Smooth muscle cell (in vitro differentiated cells): ENCODE measurements around the gene GLDN. TPM values are rescaled to one million over a fixed set of nuclear protein-coding genes. Genes with fewer than 3 reads are reported as not detected.

ENCODE experiments used
- DNase-seq: peaks from one replicate; lab custom pipeline; 2025; ENCODE audit not compliant: unreplicated experiment; lab: John Stamatoyannopoulos, UW
- H2AFZ ChIP-seq: fragments of 200-600 bp; sonication (generic); 2 replicates; pipeline ENCODE4 v1.6.0; 2016; ENCODE audit warnings: antibody characterized with exemption, low read depth, mild to moderate bottlenecking
- H3F3A ChIP-seq: fragments of 200-600 bp; sonication (generic); 2 replicates; pipeline ENCODE4 v1.6.0; 2017; ENCODE audit warnings: antibody characterized with exemption, low read depth
- H3K27ac ChIP-seq: fragments of 200-600 bp; sonication (generic); 2 replicates; pipeline ENCODE4 v1.5.1; 2016; ENCODE audit warnings: low read depth, mild to moderate bottlenecking
- H3K27me3 ChIP-seq: fragments of 200-600 bp; sonication (generic); 2 replicates; pipeline ENCODE4 v1.6.1; 2016; ENCODE audit warnings: low read depth, mild to moderate bottlenecking
- H3K36me3 ChIP-seq: fragments of 200-600 bp; sonication (generic); 2 replicates; pipeline ENCODE4 v1.5.1; 2016; ENCODE audit warnings: low read depth
- H3K4me1 ChIP-seq: fragments of 200-600 bp; sonication (generic); 2 replicates; pipeline ENCODE4 v1.5.1; 2016; ENCODE audit warnings: low read depth
- H3K4me2 ChIP-seq: fragments of 200-600 bp; sonication (generic); 2 replicates; pipeline ENCODE4 v1.6.0; 2016; ENCODE audit warnings: mild to moderate bottlenecking
- H3K4me3 ChIP-seq: fragments of 200-600 bp; sonication (generic); 2 replicates; pipeline ENCODE4 v1.5.1; 2016; ENCODE audit warnings: mild to moderate bottlenecking
- H3K79me2 ChIP-seq: fragments of 200-600 bp; sonication (generic); 2 replicates; pipeline ENCODE4 v1.6.0; 2016; ENCODE audit warnings: low read depth, mild to moderate bottlenecking
- H3K9ac ChIP-seq: fragments of 200-600 bp; sonication (generic); 2 replicates; pipeline ENCODE4 v1.6.0; 2016; ENCODE audit warnings: low read depth
- H3K9me3 ChIP-seq: fragments of 200-600 bp; sonication (generic); replicated peaks from 2 replicates; pipeline ENCODE4 v1.5.1; 2016; ENCODE audit warnings: low read depth
- H4K20me1 ChIP-seq: fragments of 200-600 bp; sonication (generic); 2 replicates; pipeline ENCODE4 v1.6.0; 2016; ENCODE audit warnings: low read depth
- WGBS: methylation state at CpG from one replicate; pipeline ENCODE4 v1.1.7; 2016; ENCODE audit warnings: low lambda C conversion rate; 5-methylcytosine and 5-hydroxymethylcytosine counted together
- polyA plus RNA-seq: library from polyadenylated mRNA; unstranded; fragments of >200 nt; fragmentation: Nextera tagmentation; extraction: Ambion mirVana; gene quantifications from 2 replicates; pipeline ENCODE4 v1.2.1, GENCODE V29; 2016
- total RNA-seq: library from RNA; depleted of rRNA; stranded (reverse); fragments of >200 nt; gene quantifications from 2 replicates; pipeline ENCODE4 v1.2.3, GENCODE V29; 2014
- TF ChIP-seq, protein P1 (sequence below): fragments of 200-600 bp; sonication (generic); IDR thresholded peaks from 2 replicates; pipeline ENCODE4 v1.5.1; 2017; ENCODE audit warnings: borderline replicate concordance, mild to moderate bottlenecking, antibody characterized with exemption; ENCODE audit not compliant: insufficient read depth, poor library complexity, severe bottlenecking

GLDN gene
- total and polyA plus RNA-seq, 2 experiments from 2014 or later, result 0.18 to 0.81 TPM

DNA sequence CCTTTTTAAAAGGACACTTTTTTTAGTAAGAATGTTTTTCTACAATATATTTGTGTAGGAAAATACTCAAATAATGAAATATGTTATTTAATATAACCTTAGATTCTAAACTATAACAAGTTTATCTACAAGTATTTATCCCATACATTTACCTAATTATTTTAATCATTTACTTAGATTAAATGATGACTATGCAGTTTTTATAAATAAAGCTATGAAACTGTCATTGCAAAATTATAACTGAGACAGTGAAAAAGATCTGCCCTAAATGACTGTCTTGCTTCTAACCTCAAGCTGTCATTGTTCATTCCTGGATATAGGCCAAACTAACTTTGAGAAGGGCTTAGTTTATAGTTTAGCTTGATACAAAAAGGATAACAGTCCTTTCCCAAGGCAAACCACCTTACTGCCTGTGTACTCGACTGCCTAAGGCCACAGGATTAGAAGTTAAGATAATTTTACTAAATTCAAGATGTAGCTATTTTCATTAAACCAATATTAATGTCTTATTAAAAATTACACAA lies 84.1 kb downstream of the GLDN start:
- no peaks in the 10 kb centered on the region for H3K4me1 ChIP-seq
- H2AFZ ChIP-seq, result no peak overlapping the region
- H3K4me3 ChIP-seq, result no peak overlapping the region
- no peaks in the 10 kb centered on the region for H3K9me3 ChIP-seq
- no peaks in the 10 kb centered on the region for H4K20me1 ChIP-seq
- H3K4me2 ChIP-seq, result no peak overlapping the region
- H3F3A ChIP-seq, result no peaks in the 10 kb centered on the region
- H3K79me2 ChIP-seq, result no peaks in the 10 kb centered on the region
- no peaks in the 10 kb centered on the region for H3K27me3 ChIP-seq
- TF ChIP-seq, protein P1, sequence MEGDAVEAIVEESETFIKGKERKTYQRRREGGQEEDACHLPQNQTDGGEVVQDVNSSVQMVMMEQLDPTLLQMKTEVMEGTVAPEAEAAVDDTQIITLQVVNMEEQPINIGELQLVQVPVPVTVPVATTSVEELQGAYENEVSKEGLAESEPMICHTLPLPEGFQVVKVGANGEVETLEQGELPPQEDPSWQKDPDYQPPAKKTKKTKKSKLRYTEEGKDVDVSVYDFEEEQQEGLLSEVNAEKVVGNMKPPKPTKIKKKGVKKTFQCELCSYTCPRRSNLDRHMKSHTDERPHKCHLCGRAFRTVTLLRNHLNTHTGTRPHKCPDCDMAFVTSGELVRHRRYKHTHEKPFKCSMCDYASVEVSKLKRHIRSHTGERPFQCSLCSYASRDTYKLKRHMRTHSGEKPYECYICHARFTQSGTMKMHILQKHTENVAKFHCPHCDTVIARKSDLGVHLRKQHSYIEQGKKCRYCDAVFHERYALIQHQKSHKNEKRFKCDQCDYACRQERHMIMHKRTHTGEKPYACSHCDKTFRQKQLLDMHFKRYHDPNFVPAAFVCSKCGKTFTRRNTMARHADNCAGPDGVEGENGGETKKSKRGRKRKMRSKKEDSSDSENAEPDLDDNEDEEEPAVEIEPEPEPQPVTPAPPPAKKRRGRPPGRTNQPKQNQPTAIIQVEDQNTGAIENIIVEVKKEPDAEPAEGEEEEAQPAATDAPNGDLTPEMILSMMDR, result no peak
- WGBS, result 63% methylated on average over 1 of the region's 1 CpG
- H3K36me3 ChIP-seq, result no peaks in the 10 kb centered on the region
- no peak overlapping the region for H3K27ac ChIP-seq
- H3K9ac ChIP-seq, result no peak overlapping the region
- DNase-seq, result no peak

GRCh38 chr15:51438526-51438925 lies 97.1 kb downstream of the GLDN start:
- H3F3A ChIP-seq, result no peaks in the 10 kb centered on the region
- H4K20me1 ChIP-seq, result no peaks in the 10 kb centered on the region
- no peak overlapping the region for H2AFZ ChIP-seq
- no peak overlapping the region for H3K27ac ChIP-seq
- H3K4me1 ChIP-seq, result no peaks in the 10 kb centered on the region
- WGBS, result 92% methylated on average over 2 of the region's 2 CpGs
- no peak overlapping the region for H3K9ac ChIP-seq
- H3K36me3 ChIP-seq, result no peaks in the 10 kb centered on the region
- no peak overlapping the region for H3K4me3 ChIP-seq
- no peaks in the 10 kb centered on the region for H3K9me3 ChIP-seq
- no peak for DNase-seq
- TF ChIP-seq, protein P1, result no peak
- H3K79me2 ChIP-seq, result no peaks in the 10 kb centered on the region
- H3K27me3 ChIP-seq, result no peaks in the 10 kb centered on the region
- H3K4me2 ChIP-seq, result no peak overlapping the region

DNA sequence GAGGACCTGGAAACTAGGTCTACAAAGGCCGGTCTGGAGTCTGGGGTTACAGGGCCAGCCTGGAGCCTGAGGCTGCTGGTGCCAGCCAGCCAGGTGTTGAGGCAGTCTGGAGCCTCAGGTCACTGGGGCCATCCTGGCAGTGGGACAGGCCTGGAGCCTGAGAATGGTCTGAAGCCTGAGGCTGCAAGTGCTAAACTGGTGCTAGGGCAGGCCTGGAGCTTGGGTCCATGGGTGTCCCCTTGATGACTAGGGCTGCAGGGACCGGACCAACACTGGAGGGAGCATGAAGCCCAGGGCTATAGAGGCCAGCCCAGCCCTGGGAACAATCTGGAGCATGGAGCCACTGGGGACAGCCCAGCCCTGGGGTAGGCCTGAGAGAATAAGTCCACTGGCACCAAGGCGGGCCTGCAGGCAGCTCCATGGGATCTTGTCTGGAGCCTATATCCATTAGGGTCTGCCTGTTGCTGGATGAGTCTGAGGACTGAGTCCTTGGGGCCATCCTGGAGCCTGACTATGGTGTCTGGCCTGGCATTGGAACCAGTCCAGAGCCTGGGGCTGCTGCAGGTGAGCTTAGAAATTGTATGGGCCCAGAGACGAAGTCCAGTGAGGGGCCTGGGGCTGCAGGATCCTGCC lies 101.9 kb downstream of the GLDN start:
- Histone ChIP-seq H3F3A (no peaks in the 10 kb centered on the region), H3K4me2 (no peak overlapping the region), H3K4me1 (no peaks in the 10 kb centered on the region), H3K79me2 (no peaks in the 10 kb centered on the region), H3K27me3 (no peaks in the 10 kb centered on the region), H3K9ac (no peak overlapping the region), H4K20me1 (no peaks in the 10 kb centered on the region), H2AFZ (no peak overlapping the region), H3K27ac (no peak overlapping the region), H3K4me3 (no peak overlapping the region), H3K36me3 (no peaks in the 10 kb centered on the region), H3K9me3 (no peaks in the 10 kb centered on the region)
- no peak for DNase-seq
- TF ChIP-seq, protein P1, result no peak
- WGBS, result 95% methylated on average over 4 of the region's 4 CpGs

- H3K4me2 ChIP-seq, result no peak overlapping the region
- no peak for DNase-seq
- no peak overlapping the region for H3K9ac ChIP-seq
- no peak overlapping the region for H2AFZ ChIP-seq
- no peak overlapping the region for H3K27ac ChIP-seq
- 100% methylated on average over 1 of the region's 1 CpG for whole genome bisulfite sequencing
- H4K20me1 ChIP-seq, result no peaks in the 10 kb centered on the region
- no peaks in the 10 kb centered on the region for H3K79me2 ChIP-seq
- H3K36me3 ChIP-seq, result no peaks in the 10 kb centered on the region
- no peak overlapping the region for H3K4me3 ChIP-seq
- no peaks in the 10 kb centered on the region for H3K27me3 ChIP-seq
- no peaks in the 10 kb centered on the region for H3K4me1 ChIP-seq
- TF ChIP-seq, protein P1, result no peak
- no peaks in the 10 kb centered on the region for H3K9me3 ChIP-seq
- H3F3A ChIP-seq, result no peaks in the 10 kb centered on the region
Measured at GRCh38 chr15:51444112-51444511, 102.7 kb downstream of the GLDN start.
